GM23338 (cell line): ENCODE data around the gene KLHL26.

Source experiments
- EZH2 ChIP-seq: fragments of 200-600 bp; sonication (generic); IDR thresholded peaks from one replicate; pipeline ENCODE4 v1.8.0; 2017; ENCODE audit warnings: antibody characterized with exemption, mild to moderate bottlenecking, low read depth; ENCODE audit not compliant: unreplicated experiment
- EZH2phosphoT487 ChIP-seq: fragments of 200-600 bp; sonication (generic); IDR thresholded peaks from one replicate; pipeline ENCODE4 v1.8.1; 2018; ENCODE audit warnings: antibody characterized with exemption; ENCODE audit not compliant: unreplicated experiment
- JUNB ChIP-seq: IDR thresholded peaks from one replicate; pipeline ENCODE4 v1.6.1; 2016; ENCODE audit warnings: antibody characterized with exemption; ENCODE audit not compliant: unreplicated experiment
- REST ChIP-seq: IDR thresholded peaks from one replicate; pipeline ENCODE4 v1.6.1; 2018; ENCODE audit warnings: antibody characterized with exemption; ENCODE audit not compliant: unreplicated experiment
- ZNF331 ChIP-seq: fragments of 250-450 bp; sonication (Bioruptor Pico); IDR thresholded peaks from 2 replicates; pipeline ENCODE4 v1.5.0; 2020; ENCODE audit warnings: low read depth, mild to moderate bottlenecking, moderate library complexity
- TF ChIP-seq, protein P1 (sequence below), 2 experiments: fragments of 200-600 bp in 1 of 2; sonication (generic) in 1 of 2; conservative IDR thresholded peaks; 2 replicates each; pipeline versions ENCODE4 v1.5.1 to v1.6.1; 2016 to 2017; ENCODE audit warnings: antibody characterized with exemption in 2 of 2, low read depth in 2 of 2, mild to moderate bottlenecking in 2 of 2, moderate library complexity in 1 of 2

- TF ChIP-seq, protein P1, sequence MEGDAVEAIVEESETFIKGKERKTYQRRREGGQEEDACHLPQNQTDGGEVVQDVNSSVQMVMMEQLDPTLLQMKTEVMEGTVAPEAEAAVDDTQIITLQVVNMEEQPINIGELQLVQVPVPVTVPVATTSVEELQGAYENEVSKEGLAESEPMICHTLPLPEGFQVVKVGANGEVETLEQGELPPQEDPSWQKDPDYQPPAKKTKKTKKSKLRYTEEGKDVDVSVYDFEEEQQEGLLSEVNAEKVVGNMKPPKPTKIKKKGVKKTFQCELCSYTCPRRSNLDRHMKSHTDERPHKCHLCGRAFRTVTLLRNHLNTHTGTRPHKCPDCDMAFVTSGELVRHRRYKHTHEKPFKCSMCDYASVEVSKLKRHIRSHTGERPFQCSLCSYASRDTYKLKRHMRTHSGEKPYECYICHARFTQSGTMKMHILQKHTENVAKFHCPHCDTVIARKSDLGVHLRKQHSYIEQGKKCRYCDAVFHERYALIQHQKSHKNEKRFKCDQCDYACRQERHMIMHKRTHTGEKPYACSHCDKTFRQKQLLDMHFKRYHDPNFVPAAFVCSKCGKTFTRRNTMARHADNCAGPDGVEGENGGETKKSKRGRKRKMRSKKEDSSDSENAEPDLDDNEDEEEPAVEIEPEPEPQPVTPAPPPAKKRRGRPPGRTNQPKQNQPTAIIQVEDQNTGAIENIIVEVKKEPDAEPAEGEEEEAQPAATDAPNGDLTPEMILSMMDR (conservative IDR thresholded peaks at IDR 0.05; ENCODE audit: low read depth in 2 of 2) = no peak
- TF ChIP-seq EZH2phosphoT487 (no peak), REST (no peak), EZH2 (no peak), ZNF331 (CRISPR knock-in tag) (no peak), JUNB (no peak)
Measured at GRCh38 chr19:18700501-18701249, 63.8 kb downstream of the KLHL26 start.
